Psoas muscle (tissue), 8 donors: ENCODE results near the gene TRIM4. TPM values are rescaled to one million over a fixed set of nuclear protein-coding genes. Genes with fewer than 3 reads are reported as not detected.
"Not testable (repeated sequence)": the region's sequence is repeated elsewhere in the genome, so short reads cannot be mapped to it uniquely, and the experiment has no call there.

Source experiments
- ATAC-seq, 4 donors: fragments of 200-7000 bp; cut with Tn5 transposase; one replicate each; pipeline ENCODE4 v1.9.1; 2020; ENCODE audit warnings: moderate library complexity in 3 of 4, mild to moderate bottlenecking in 2 of 4
- DNase-seq, 2 donors: peaks; one replicate each; pipeline ENCODE4 v3.0.0-alpha.2; 2020
- H3K27ac ChIP-seq: fragments of 200-600 bp; one replicate; pipeline ENCODE4 v1.8.0; 2022
- H3K27me3 ChIP-seq, 3 donors: fragments of 200-600 bp in 1 of 3; one replicate each; pipeline versions ENCODE4 v1.6.1 to v1.8.0; 2013 to 2022; ENCODE audit warnings: low read length in 2 of 3, mild to moderate bottlenecking in 2 of 3, moderate library complexity in 1 of 3; ENCODE audit not compliant: insufficient read depth in 3 of 3
- H3K36me3 ChIP-seq, 2 donors: fragments of 200-600 bp in 1 of 2; one replicate each; pipeline versions ENCODE4 v1.6.1 to v1.8.0; 2013 to 2022; ENCODE audit warnings: low read depth in 1 of 2, mild to moderate bottlenecking in 1 of 2, moderate library complexity in 1 of 2; ENCODE audit not compliant: insufficient read depth in 1 of 2
- H3K4me1 ChIP-seq: fragments of 200-600 bp; one replicate; pipeline ENCODE4 v1.8.0; 2022
- H3K4me3 ChIP-seq: fragments of 200-600 bp; one replicate; pipeline ENCODE4 v1.8.0; 2022; ENCODE audit warnings: mild to moderate bottlenecking
- H3K9me3 ChIP-seq: fragments of 200-600 bp; one replicate; pipeline ENCODE4 v1.8.0; 2022
- CTCF ChIP-seq: fragments of 200-600 bp; IDR thresholded peaks from one replicate; pipeline ENCODE4 v1.8.0; 2022; ENCODE audit warnings: antibody characterized with exemption
- WGBS, 3 donors: extraction: QIAGEN DNeasy Blood & Tissue Kit; methylation state at CpG; one replicate each; pipeline versions ENCODE4 v1.1.6 to v1.1.7; 2013; 5-methylcytosine and 5-hydroxymethylcytosine counted together
- intact Hi-C, 2 donors: fragments of 100-400 bp; cut with DNase I; formaldehyde crosslinking; loops; one replicate each; pipeline versions ENCODE4 v1.11.0 to v1.14.2; 2022
- polyA plus RNA-seq, 3 donors: library from polyadenylated mRNA; stranded (reverse); fragments of 200-250 nt; gene quantifications; one replicate each; pipeline ENCODE4 v1.2.3, GENCODE V29; 2013
- total RNA-seq, 4 donors: library from RNA; stranded (reverse); fragmentation: NEBNext Ultra II Directional in 2 of 4; extraction: Animal tissue kit (Norgen Biotek cat#: 25700) in 2 of 4; gene quantifications; one replicate each; pipeline versions ENCODE4 v1.2.1 to v1.2.4, GENCODE V29; 2021 to 2023
- donor health status: healthy with polysubstance abuse.
- donor health status: DM: no; HTN: no; CAD: no; lungs with moderate emphysema.
- donor health status: Bipolar disorder and iron deficiency.
- donor health status: healthy.
- donor health status: DM: yes; HTN: yes; CAD: no.
- donor health status: DM: no; HTN: no; CAD: no.
- donor health status: DM: no; HTN: no; CAD: no.
- donor health status: DM: yes; HTN: yes; CAD: no.

The TRIM4 gene
- total and polyA plus RNA-seq, 7 donors, result 2.6 to 8.9 (median 4.5) TPM

- H3K27me3 ChIP-seq, result no peaks in the 10 kb centered on the region
- no peak for TF ChIP-seq CTCF
- intact Hi-C loops, result no loop called here
- no peaks in the 10 kb centered on the region for H3K36me3 ChIP-seq
- no peaks in the 10 kb centered on the region for H3K9me3 ChIP-seq
- DNase-seq (no peak), ATAC-seq (no peak)
- 83 to 87% (median 87%) methylated on average over 3 of the region's 3 CpGs for WGBS, 3 donors
- no peak within 1 kb of the TSS for H3K27ac ChIP-seq
- H3K4me1 ChIP-seq, result no peaks in the 10 kb centered on the region
- no peak within 1 kb of the TSS for H3K4me3 ChIP-seq
These were observed 42.4 kb downstream of the TRIM4 start, which contains the start of gene OR2AE1 for GRCh38 chr7:99876933-99877332. OR2AE1 (minus strand) TSS chr7:99877033; CDS start chr7:99877033, 0 bp downstream.

GRCh38 chr7:99876491-99876890, 42.8 kb downstream of the TRIM4 start:
- Histone ChIP-seq H3K4me1 (no peaks in the 10 kb centered on the region), H3K4me3 (no peak overlapping the region), H3K9me3 (no peaks in the 10 kb centered on the region), H3K27me3 (no peaks in the 10 kb centered on the region), H3K27ac (no peak overlapping the region), H3K36me3 (no peaks in the 10 kb centered on the region)
- ATAC-seq (no peak), DNase-seq (no peak)
- WGBS, 3 donors, result 87 to 89% (median 87%) methylated on average over 5 of the region's 5 CpGs
- no peak for TF ChIP-seq CTCF
- intact Hi-C loops, result no loop called here

GRCh38 chr7:99868246-99868645, 51.1 kb downstream of the TRIM4 start:
- no peak for DNase-seq
- H3K36me3 ChIP-seq, result no peaks in the 10 kb centered on the region
- H3K4me1 ChIP-seq, result no peaks in the 10 kb centered on the region
- TF ChIP-seq CTCF, result no peak
- no peak for ATAC-seq
- WGBS, 3 donors, result 83 to 90% (median 86%) methylated on average over 1 of the region's 1 CpG
- H3K9me3 ChIP-seq, result peaks cover 7% of the 10 kb centered on the region
- intact Hi-C loops, result no loop called here
- H3K27ac ChIP-seq, result no peak overlapping the region
- no peak overlapping the region for H3K4me3 ChIP-seq
- no peaks in the 10 kb centered on the region for H3K27me3 ChIP-seq

GRCh38 chr7:99867477-99867876, 51.9 kb downstream of the TRIM4 start:
- DNase-seq, ATAC-seq, H3K4me1 ChIP-seq, H3K27ac ChIP-seq, intact Hi-C loops, H3K36me3 ChIP-seq, H3K9me3 ChIP-seq, H3K27me3 ChIP-seq, H3K4me3 ChIP-seq: not testable (repeated sequence)
- WGBS, 3 donors, result 89 to 96% (median 92%) methylated on average over 2 of the region's 2 CpGs

- Histone ChIP-seq H3K36me3 (no peaks in the 10 kb centered on the region), H3K4me3 (no peak overlapping the region), H3K4me1 (peaks cover 11% of the 10 kb centered on the region), H3K9me3 (peaks cover 7% of the 10 kb centered on the region), H3K27ac (no peak overlapping the region), H3K27me3 (no peaks in the 10 kb centered on the region)
- DNase-seq (no peak), ATAC-seq (no peak)
- TF ChIP-seq CTCF, result no peak
- 51 to 61% (median 53%) methylated on average over 2 of the region's 2 CpGs for WGBS, 3 donors
- intact Hi-C loops, result no loop called here
These were observed 55.4 kb downstream of the TRIM4 start for GRCh38 chr7:99863847-99864440.
